Neuronal stem cell (in vitro differentiated cells): ENCODE data around the gene ATP1A3.
A peak's percentile ranks its signal among the peaks of the same experiment; 100 is the strongest.

Experiments
- DNase-seq: peaks from one replicate; pipeline ENCODE4 v3.0.0-alpha.2; 2013; ENCODE audit warnings: low spot score
- H2AFZ ChIP-seq: one replicate; pipeline ENCODE4 v1.6.1; 2013; ENCODE audit warnings: mild to moderate bottlenecking, low read length, inconsistent platforms
- H2AK5ac ChIP-seq: 2 replicates; pipeline ENCODE4 v1.6.1; 2013; ENCODE audit warnings: low read depth, mild to moderate bottlenecking, inconsistent platforms, low read length, moderate library complexity, mixed read lengths
- H2BK120ac ChIP-seq: 2 replicates; pipeline ENCODE4 v1.6.1; 2013; ENCODE audit warnings: low read depth, mild to moderate bottlenecking, inconsistent platforms, low read length, moderate library complexity, mixed read lengths
- H2BK12ac ChIP-seq: one replicate; pipeline ENCODE4 v1.6.1; 2013; ENCODE audit warnings: low read length, inconsistent platforms
- H2BK15ac ChIP-seq: 2 replicates; pipeline ENCODE4 v1.6.1; 2013; ENCODE audit warnings: mild to moderate bottlenecking, low read length, inconsistent platforms, mixed read lengths
- H2BK5ac ChIP-seq: one replicate; pipeline ENCODE4 v1.6.1; 2013; ENCODE audit warnings: inconsistent platforms, mild to moderate bottlenecking, low read length, moderate library complexity
- H3K14ac ChIP-seq: one replicate; pipeline ENCODE4 v1.6.1; 2013; ENCODE audit warnings: low read length, inconsistent platforms
- H3K18ac ChIP-seq: 2 replicates; pipeline ENCODE4 v1.6.1; 2013; ENCODE audit warnings: low read length, inconsistent platforms
- H3K23ac ChIP-seq: 2 replicates; pipeline ENCODE4 v1.6.1; 2013; ENCODE audit warnings: low read depth, mild to moderate bottlenecking, mixed read lengths, low read length, inconsistent platforms; ENCODE audit not compliant: poor library complexity
- H3K27ac ChIP-seq: replicated peaks from 3 replicates; pipeline ENCODE4 v1.5.1; 2013; ENCODE audit warnings: low read length, inconsistent platforms
- H3K27me3 ChIP-seq, 3 experiments: 2 replicates each; pipeline ENCODE4 v1.6.1; 2013; ENCODE audit warnings: low read length in 3 of 3, mild to moderate bottlenecking in 2 of 3, inconsistent platforms in 1 of 3, low read depth in 1 of 3, mixed read lengths in 1 of 3, moderate library complexity in 1 of 3; ENCODE audit not compliant: control insufficient read depth in 3 of 3, insufficient read depth in 3 of 3
- H3K36me3 ChIP-seq, 2 donors: replicated peaks in 1 of 2; 2 replicates each; pipeline ENCODE4 v1.6.1; 2013; ENCODE audit warnings: low read length in 2 of 2; ENCODE audit not compliant: control insufficient read depth in 2 of 2, insufficient read depth in 2 of 2
- H3K4ac ChIP-seq: 2 replicates; pipeline ENCODE4 v1.6.1; 2013; ENCODE audit warnings: inconsistent platforms, mild to moderate bottlenecking, low read length, moderate library complexity
- H3K4me1 ChIP-seq, 2 donors: 1 replicate in 1 of 2; 2 replicates in 1 of 2; pipeline ENCODE4 v1.6.1; 2013; ENCODE audit warnings: low read length in 2 of 2, low read depth in 1 of 2; ENCODE audit not compliant: control insufficient read depth in 2 of 2, insufficient read depth in 1 of 2
- H3K4me2 ChIP-seq: one replicate; pipeline ENCODE4 v1.6.1; 2013; ENCODE audit warnings: mild to moderate bottlenecking, low read length, inconsistent platforms; ENCODE audit not compliant: insufficient read depth, poor library complexity, severe bottlenecking
- H3K4me3 ChIP-seq, 2 donors: 2 replicates each; pipeline ENCODE4 v1.5.1; 2013; ENCODE audit warnings: low read length in 2 of 2, mild to moderate bottlenecking in 2 of 2, inconsistent platforms in 1 of 2, moderate library complexity in 1 of 2
- H3K79me1 ChIP-seq: one replicate; pipeline ENCODE4 v1.6.1; 2013; ENCODE audit warnings: low read depth, mild to moderate bottlenecking, inconsistent platforms, low read length, moderate library complexity
- H3K9ac ChIP-seq: one replicate; pipeline ENCODE4 v1.6.1; 2013; ENCODE audit warnings: mild to moderate bottlenecking, low read depth, low read length, inconsistent platforms; ENCODE audit not compliant: poor library complexity
- H3K9me3 ChIP-seq, 2 donors: replicated peaks in 1 of 2; 2 replicates each; pipeline versions ENCODE3 to v1.6.1; 2013; ENCODE audit warnings: low read length in 2 of 2, mild to moderate bottlenecking in 2 of 2, inconsistent platforms in 1 of 2, low read depth in 1 of 2, mixed read lengths in 1 of 2, moderate library complexity in 1 of 2; ENCODE audit not compliant: control insufficient read depth in 2 of 2, insufficient read depth in 1 of 2
- H4K8ac ChIP-seq: one replicate; pipeline ENCODE4 v1.6.1; 2013; ENCODE audit warnings: low read depth, mild to moderate bottlenecking, inconsistent platforms, low read length, moderate library complexity
- H4K91ac ChIP-seq: one replicate; pipeline ENCODE4 v1.6.1; 2013; ENCODE audit warnings: low read length, low read depth, mild to moderate bottlenecking, inconsistent platforms; ENCODE audit not compliant: poor library complexity
- WGBS, 2 donors: extraction: QIAGEN DNeasy Blood & Tissue Kit; methylation state at CpG; one replicate each; pipeline ENCODE4 v1.1.7; 2013; ENCODE audit warnings: missing lambda C conversion rate in 2 of 2, mixed read lengths in 1 of 2; ENCODE audit not compliant: insufficient read length in 2 of 2, insufficient replicate concordance in 1 of 2; ENCODE audit errors: extremely low coverage in 2 of 2; 5-methylcytosine and 5-hydroxymethylcytosine counted together

The ATP1A3 gene

GRCh38 chr19:41929536-41930071, 64.4 kb downstream of the ATP1A3 start:
- Histone ChIP-seq H4K8ac (no peak overlapping the region), H2BK12ac (no peak overlapping the region), H3K4ac (no peak overlapping the region), H3K4me3 (no peak overlapping the region), H2AFZ (no peak overlapping the region), H2BK15ac (no peak overlapping the region), H3K9me3 (peaks cover 0 to 9% of the 10 kb centered on the region in 2 donors), H3K18ac (no peak overlapping the region), H3K4me1 (peaks cover 6 to 10% of the 10 kb centered on the region in 2 donors), H2AK5ac (no peak overlapping the region), H3K4me2 (no peak overlapping the region), H4K91ac (no peak overlapping the region), H3K79me1 (no peaks in the 10 kb centered on the region), H3K27me3 (peaks cover 45 to 98% (median 91%) of the 10 kb centered on the region in 3 experiments), H3K14ac (no peak overlapping the region), H2BK5ac (no peak overlapping the region), H3K9ac (no peak overlapping the region), H3K27ac (no peak overlapping the region), H2BK120ac (no peak overlapping the region), H3K23ac (no peak overlapping the region), H3K36me3 (no peaks in the 10 kb centered on the region)
- no CpG with 5 or more reads among the region's 14 CpGs for WGBS, 2 donors
- DNase-seq = no peak

GRCh38 chr19:41928754-41929535, 65.1 kb downstream of the ATP1A3 start:
- peaks cover 0 to 10% of the 10 kb centered on the region in 2 donors for H3K9me3 ChIP-seq
- WGBS, 2 donors = no CpG with 5 or more reads among the region's 29 CpGs
- peak overlapping the region; percentile 83 for H3K14ac ChIP-seq
- H2BK12ac ChIP-seq = peak overlapping the region; percentile 47
- H2BK5ac ChIP-seq = no peak overlapping the region
- H3K36me3 ChIP-seq = no peaks in the 10 kb centered on the region
- H3K27ac ChIP-seq = no peak overlapping the region
- H4K8ac ChIP-seq = no peak overlapping the region
- H2AFZ ChIP-seq = peak overlapping the region; percentile 89
- no peaks in the 10 kb centered on the region for H3K79me1 ChIP-seq
- H3K4me1 ChIP-seq = peaks cover 6 to 10% of the 10 kb centered on the region in 2 donors
- H4K91ac ChIP-seq = no peak overlapping the region
- H3K18ac ChIP-seq = peak overlapping the region; percentile 93
- H2AK5ac ChIP-seq = no peak overlapping the region
- no peak overlapping the region for H2BK15ac ChIP-seq
- H3K4me2 ChIP-seq = peak overlapping the region; percentile 79
- no peak for DNase-seq
- no peak overlapping the region for H3K4ac ChIP-seq
- peaks cover 47 to 98% (median 92%) of the 10 kb centered on the region in 3 experiments for H3K27me3 ChIP-seq
- peak overlapping the region; percentile 33 to 44 for H3K4me3 ChIP-seq
- H3K9ac ChIP-seq = peak overlapping the region; percentile 87
- H3K23ac ChIP-seq = peak overlapping the region; percentile 95
- no peak overlapping the region for H2BK120ac ChIP-seq

GRCh38 chr19:41928221-41928683, 65.8 kb downstream of the ATP1A3 start, which contains the start of gene ERFL:
TSS of gene ERFL (minus strand) at chr19:41928449. CDS start at chr19:41912919, 15,530 bp downstream.
- H3K18ac ChIP-seq = peak within 1 kb of the TSS; percentile 93
- no peaks in the 10 kb centered on the region for H3K79me1 ChIP-seq
- peak within 1 kb of the TSS; percentile 44 to 72 for H3K4me3 ChIP-seq
- H2BK12ac ChIP-seq = peak within 1 kb of the TSS; percentile 47
- peak within 1 kb of the TSS; percentile 33 for H2BK120ac ChIP-seq
- no peak for DNase-seq
- no peak within 1 kb of the TSS for H3K27ac ChIP-seq
- WGBS, 2 donors = no CpG with 5 or more reads among the region's 49 CpGs
- peak within 1 kb of the TSS; percentile 83 for H3K14ac ChIP-seq
- no peak within 1 kb of the TSS for H4K8ac ChIP-seq
- H3K23ac ChIP-seq = peak within 1 kb of the TSS; percentile 95
- no peak within 1 kb of the TSS for H2BK5ac ChIP-seq
- H3K27me3 ChIP-seq = peaks cover 47 to 94% (median 88%) of the 10 kb centered on the region in 3 experiments
- H3K9me3 ChIP-seq = peaks cover 0 to 11% of the 10 kb centered on the region in 2 donors
- H2BK15ac ChIP-seq = no peak within 1 kb of the TSS
- H2AFZ ChIP-seq = peak within 1 kb of the TSS; percentile 89
- H3K4me1 ChIP-seq = peaks cover 6 to 10% of the 10 kb centered on the region in 2 donors
- peak within 1 kb of the TSS; percentile 79 for H3K4me2 ChIP-seq
- no peak within 1 kb of the TSS for H2AK5ac ChIP-seq
- peak within 1 kb of the TSS; percentile 87 for H3K9ac ChIP-seq
- no peaks in the 10 kb centered on the region for H3K36me3 ChIP-seq
- no peak within 1 kb of the TSS for H4K91ac ChIP-seq
- no peak within 1 kb of the TSS for H3K4ac ChIP-seq
